Nephron (organoid): Measurements from ENCODE around the gene LAMB3.

Experiments
- H3K27ac Mint-ChIP-seq, 3 experiments: 2 replicates each; pipeline ENCODE4 v1.8.0; 2020; ENCODE audit warnings: mixed read lengths in 3 of 3, mild to moderate bottlenecking in 2 of 3, moderate library complexity in 1 of 3
- H3K27me3 Mint-ChIP-seq: 2 replicates; pipeline ENCODE4 v1.8.0; 2021; ENCODE audit warnings: low read depth, mild to moderate bottlenecking, moderate library complexity, mixed read lengths
- H3K36me3 Mint-ChIP-seq: 2 replicates; pipeline ENCODE4 v1.8.0; 2020; ENCODE audit warnings: low read depth, mixed read lengths
- H3K4me1 Mint-ChIP-seq: 2 replicates; pipeline ENCODE4 v1.8.0; 2020; ENCODE audit warnings: mixed read lengths
- H3K4me3 Mint-ChIP-seq, 3 experiments: 2 replicates each; pipeline ENCODE4 v1.8.0; 2020; ENCODE audit warnings: mild to moderate bottlenecking in 3 of 3, mixed read lengths in 3 of 3, moderate library complexity in 2 of 3
- H3K9me3 Mint-ChIP-seq: 2 replicates; pipeline ENCODE4 v1.8.0; 2020; ENCODE audit warnings: mixed read lengths
- TF ChIP-seq, protein P1 (sequence below), 3 experiments: fragments of 200-600 bp; sonication (generic); IDR thresholded peaks; one replicate each; pipeline ENCODE4 v1.5.0; 2021; ENCODE audit warnings: antibody characterized with exemption in 3 of 3; ENCODE audit not compliant: unreplicated experiment in 3 of 3

LAMB3 gene

DNA sequence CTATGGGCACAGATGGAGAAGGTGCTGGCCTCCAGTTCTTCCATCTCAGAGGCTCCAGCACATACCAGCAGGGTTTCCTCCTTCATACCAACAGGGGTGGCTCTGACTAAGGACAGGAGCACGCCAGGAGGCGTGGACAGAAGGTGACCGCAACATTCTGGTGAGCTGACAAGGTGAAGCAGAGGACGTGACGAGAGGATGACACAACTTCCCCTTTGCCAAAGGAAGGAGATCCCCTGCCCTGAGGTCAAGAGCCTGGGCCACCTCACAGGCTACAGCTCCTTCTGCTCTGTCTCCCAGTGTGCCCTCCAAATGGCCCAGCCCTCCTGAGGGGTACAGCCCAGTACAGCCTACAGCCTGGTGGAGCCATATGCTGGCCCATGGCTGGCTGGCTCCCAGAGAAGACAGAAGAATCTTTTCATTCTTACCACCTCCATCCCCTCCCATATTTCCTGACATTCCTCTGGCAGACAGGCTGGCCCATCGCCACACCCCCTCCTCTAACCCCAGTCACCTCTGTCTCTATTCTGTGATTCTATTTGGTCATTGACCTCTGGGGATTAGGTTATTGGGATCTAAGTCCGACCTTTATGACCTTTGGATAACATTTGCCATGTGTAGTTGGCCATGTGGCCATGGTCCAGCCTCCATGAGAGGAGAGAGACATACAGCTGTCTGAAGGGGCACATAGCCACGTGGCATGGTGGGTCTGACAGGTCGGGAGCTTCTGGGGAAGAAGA is 5.1 kb upstream of the LAMB3 start:
- Mint-ChIP-seq H3K9me3 (no peaks in the 10 kb centered on the region), H3K4me1 (peaks cover 66% of the 10 kb centered on the region), H3K4me3 (no peak overlapping the region), H3K27me3 (peaks cover 3% of the 10 kb centered on the region), H3K27ac (peak overlapping the region in 1 of 3 experiments; percentile 25), H3K36me3 (no peaks in the 10 kb centered on the region)
- TF ChIP-seq, protein P1, sequence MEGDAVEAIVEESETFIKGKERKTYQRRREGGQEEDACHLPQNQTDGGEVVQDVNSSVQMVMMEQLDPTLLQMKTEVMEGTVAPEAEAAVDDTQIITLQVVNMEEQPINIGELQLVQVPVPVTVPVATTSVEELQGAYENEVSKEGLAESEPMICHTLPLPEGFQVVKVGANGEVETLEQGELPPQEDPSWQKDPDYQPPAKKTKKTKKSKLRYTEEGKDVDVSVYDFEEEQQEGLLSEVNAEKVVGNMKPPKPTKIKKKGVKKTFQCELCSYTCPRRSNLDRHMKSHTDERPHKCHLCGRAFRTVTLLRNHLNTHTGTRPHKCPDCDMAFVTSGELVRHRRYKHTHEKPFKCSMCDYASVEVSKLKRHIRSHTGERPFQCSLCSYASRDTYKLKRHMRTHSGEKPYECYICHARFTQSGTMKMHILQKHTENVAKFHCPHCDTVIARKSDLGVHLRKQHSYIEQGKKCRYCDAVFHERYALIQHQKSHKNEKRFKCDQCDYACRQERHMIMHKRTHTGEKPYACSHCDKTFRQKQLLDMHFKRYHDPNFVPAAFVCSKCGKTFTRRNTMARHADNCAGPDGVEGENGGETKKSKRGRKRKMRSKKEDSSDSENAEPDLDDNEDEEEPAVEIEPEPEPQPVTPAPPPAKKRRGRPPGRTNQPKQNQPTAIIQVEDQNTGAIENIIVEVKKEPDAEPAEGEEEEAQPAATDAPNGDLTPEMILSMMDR (IDR thresholded peaks at IDR 0.05; ENCODE audit: unreplicated experiment in 3 of 3): no peak

DNA sequence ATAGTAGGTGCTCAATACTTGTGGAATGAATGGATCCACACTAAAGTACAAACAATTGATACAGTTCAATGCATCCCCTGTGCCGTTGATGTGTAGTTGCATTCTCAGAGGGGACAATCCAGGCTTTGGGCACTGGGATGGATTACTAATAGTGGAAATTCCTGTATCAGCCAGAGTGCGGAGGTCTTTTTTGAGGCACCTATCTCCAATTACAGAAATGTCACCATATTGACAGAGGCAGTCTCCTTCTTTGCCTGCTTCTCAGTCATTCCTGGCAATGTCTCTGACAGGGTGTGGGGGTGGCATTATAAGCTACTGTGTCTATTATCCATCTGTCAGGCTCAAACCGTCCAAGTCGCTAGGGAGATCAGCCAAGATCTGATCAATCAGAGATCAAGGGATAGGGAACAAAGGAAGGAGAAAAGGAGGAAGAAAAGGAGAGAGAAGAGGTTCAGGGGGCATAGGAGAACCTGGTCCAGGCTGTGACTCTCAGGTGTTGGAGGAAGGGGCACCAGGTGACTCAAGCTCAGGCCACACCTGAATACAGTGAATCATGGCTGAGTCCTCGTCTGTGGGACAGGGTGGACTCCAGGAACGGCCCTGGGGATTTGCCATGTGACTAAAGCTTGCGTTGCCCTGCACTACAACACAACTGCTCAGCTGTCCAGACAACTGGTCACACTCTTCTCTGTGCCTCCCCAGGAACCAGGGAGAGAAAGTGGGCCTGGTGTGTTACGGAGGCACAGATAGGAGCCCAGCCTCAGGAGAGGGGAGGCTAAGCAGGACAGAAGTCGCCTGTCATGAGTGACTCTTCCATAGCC is 3.4 kb upstream of the LAMB3 start:
- Mint-ChIP-seq H3K27ac (peak overlapping the region in 1 of 3 experiments; percentile 90), H3K4me3 (no peak overlapping the region), H3K27me3 (peaks cover 7% of the 10 kb centered on the region), H3K9me3 (no peaks in the 10 kb centered on the region), H3K36me3 (no peaks in the 10 kb centered on the region), H3K4me1 (peaks cover 65% of the 10 kb centered on the region)
- TF ChIP-seq, protein P1 (IDR thresholded peaks at IDR 0.05; ENCODE audit: unreplicated experiment in 3 of 3): no peak

DNA sequence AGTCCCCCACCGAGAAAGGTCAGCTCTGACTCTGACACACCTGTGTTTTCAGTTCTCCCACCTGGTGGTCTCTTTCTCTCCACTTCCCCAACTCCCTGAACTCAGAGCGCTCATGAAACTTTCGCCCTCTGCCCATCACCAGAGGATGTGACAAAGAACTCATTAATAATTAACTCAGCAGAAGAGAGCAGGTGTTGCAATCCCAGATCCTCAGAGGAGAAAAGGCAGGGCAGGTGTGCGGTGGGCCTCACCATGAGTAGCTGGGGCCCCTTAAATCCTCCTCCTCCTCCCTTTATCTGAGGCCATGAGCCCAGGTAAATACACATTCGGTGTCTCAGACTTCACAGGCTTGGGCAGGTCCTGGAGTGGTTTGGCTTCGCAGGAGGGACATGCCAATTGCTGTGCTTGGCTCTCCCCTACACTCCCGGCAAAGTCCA is 1.7 kb upstream of the LAMB3 start:
- Mint-ChIP-seq H3K27ac (peak overlapping the region; percentile 73 to 90 (median 83)), H3K4me1 (peaks cover 61% of the 10 kb centered on the region), H3K27me3 (peaks cover 4% of the 10 kb centered on the region), H3K4me3 (no peak overlapping the region), H3K36me3 (no peaks in the 10 kb centered on the region), H3K9me3 (no peaks in the 10 kb centered on the region)
- TF ChIP-seq, protein P1 (IDR thresholded peaks at IDR 0.05; ENCODE audit: unreplicated experiment in 3 of 3): no peak

DNA sequence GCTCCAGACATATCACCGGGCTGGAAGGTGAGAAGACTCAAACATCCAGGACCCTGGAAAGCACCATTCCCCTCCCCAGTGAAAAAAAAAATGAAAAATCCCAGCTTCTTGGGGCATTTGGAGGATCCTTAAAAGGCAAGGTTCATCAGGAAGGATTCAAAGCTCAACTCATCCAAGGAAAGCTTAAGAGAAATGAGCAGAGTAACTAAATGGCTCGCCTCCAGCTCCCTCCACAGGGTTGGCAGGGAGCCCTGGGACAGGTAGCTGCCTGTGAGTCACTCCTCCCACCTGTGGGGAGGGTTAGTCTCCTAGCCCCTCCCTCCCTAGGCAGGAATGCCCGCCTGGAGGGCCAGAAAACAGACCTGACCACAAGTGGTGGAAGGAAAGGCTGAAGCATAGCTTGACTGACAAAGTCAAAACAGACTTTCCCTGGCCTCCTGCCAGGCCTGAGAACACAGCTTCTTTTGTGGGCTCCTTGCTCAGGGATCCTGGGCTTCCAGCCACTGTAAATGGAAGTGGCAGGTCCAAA is 712 bp upstream of the LAMB3 start:
- Mint-ChIP-seq H3K4me3 (no peak overlapping the region), H3K27me3 (peaks cover 4% of the 10 kb centered on the region)

DNA sequence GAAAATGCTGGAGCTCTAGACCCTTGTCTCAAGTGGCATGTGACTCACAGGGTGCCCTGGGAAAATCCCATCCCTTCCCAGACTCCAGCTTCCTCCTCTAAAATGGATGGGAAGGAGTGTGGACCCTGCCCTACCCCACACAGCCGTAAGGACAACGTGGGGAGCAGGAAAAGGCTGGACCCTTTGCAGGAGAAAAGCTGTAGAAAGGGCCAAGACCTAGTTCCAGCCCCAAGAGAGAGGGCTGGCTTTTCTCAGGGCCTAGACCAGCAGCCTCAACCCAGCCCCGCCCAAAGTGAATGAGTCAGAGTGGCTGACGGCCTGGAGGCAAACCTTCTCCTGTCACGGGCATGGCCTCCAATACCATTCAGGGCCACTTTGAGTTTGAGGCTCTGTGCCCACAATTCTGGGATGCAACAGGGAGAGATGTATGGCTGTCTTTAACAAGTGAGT is 1.1 kb downstream of the LAMB3 start:
- peak overlapping the region in 2 of 3 experiments; percentile 23 to 47 for H3K27ac Mint-ChIP-seq
- TF ChIP-seq, protein P1 (IDR thresholded peaks at IDR 0.05; ENCODE audit: unreplicated experiment in 3 of 3): no peak
- no peaks in the 10 kb centered on the region for H3K36me3 Mint-ChIP-seq
- no peak overlapping the region for H3K4me3 Mint-ChIP-seq
- peaks cover 4% of the 10 kb centered on the region for H3K27me3 Mint-ChIP-seq
- no peaks in the 10 kb centered on the region for H3K9me3 Mint-ChIP-seq
- peaks cover 72% of the 10 kb centered on the region for H3K4me1 Mint-ChIP-seq

More for the DNA sequence above, 712 bp upstream of the LAMB3 start:
- H3K27ac Mint-ChIP-seq: peak overlapping the region; percentile 60 to 90 (median 83)
- H3K4me1 Mint-ChIP-seq: peaks cover 60% of the 10 kb centered on the region
- no peaks in the 10 kb centered on the region for H3K9me3 Mint-ChIP-seq
- TF ChIP-seq, protein P1 (IDR thresholded peaks at IDR 0.05; ENCODE audit: unreplicated experiment in 3 of 3): no peak
- H3K36me3 Mint-ChIP-seq: no peaks in the 10 kb centered on the region
